ENCODE results near the gene CLTB. TPM values are rescaled to one million over a fixed set of nuclear protein-coding genes. Genes with fewer than 3 reads are reported as not detected.
A peak's percentile ranks its signal among the peaks of the same experiment; 100 is the strongest.

Gene CLTB
- total and polyA plus RNA-seq, 4 donors = 14.2 to 49.4 (median 38.6) TPM

- DNase-seq (ENCODE audit: low spot score) = no peak
- Histone ChIP-seq H3K9me3 (ENCODE audit: control insufficient read depth in 4 of 4, low read length in 3 of 4) (no peaks in the 10 kb centered on the region), H3K9ac (ENCODE audit: low read depth in 1 of 2, low read length in 2 of 2) (no peak overlapping the region), H3K36me3 (ENCODE audit: control insufficient read depth in 4 of 4, insufficient read depth in 3 of 4, low read depth in 1 of 4, low read length in 3 of 4) (peaks cover 3 to 29% (median 24%) of the 10 kb centered on the region in 4 donors), H3K4me1 (ENCODE audit: control insufficient read depth in 4 of 4, insufficient read depth in 4 of 4, low read length in 3 of 4) (peaks cover 9 to 45% (median 36%) of the 10 kb centered on the region in 4 donors), H3K27me3 (ENCODE audit: control insufficient read depth in 4 of 4, insufficient read depth in 4 of 4, low read length in 3 of 4) (no peaks in the 10 kb centered on the region), H3K4me3 (ENCODE audit: low read depth in 1 of 3, low read length in 3 of 3) (no peak overlapping the region), H3K27ac (ENCODE audit: low read depth in 1 of 2, low read length in 2 of 2) (no peak overlapping the region)
- WGBS = 90% methylated on average over 2 of the region's 2 CpGs
- no peak for TF ChIP-seq ATF3 (IDR thresholded peaks at IDR 0.05)
- TF ChIP-seq RAD21 (IDR thresholded peaks at IDR 0.05) = no peak
- TF ChIP-seq, protein P1, sequence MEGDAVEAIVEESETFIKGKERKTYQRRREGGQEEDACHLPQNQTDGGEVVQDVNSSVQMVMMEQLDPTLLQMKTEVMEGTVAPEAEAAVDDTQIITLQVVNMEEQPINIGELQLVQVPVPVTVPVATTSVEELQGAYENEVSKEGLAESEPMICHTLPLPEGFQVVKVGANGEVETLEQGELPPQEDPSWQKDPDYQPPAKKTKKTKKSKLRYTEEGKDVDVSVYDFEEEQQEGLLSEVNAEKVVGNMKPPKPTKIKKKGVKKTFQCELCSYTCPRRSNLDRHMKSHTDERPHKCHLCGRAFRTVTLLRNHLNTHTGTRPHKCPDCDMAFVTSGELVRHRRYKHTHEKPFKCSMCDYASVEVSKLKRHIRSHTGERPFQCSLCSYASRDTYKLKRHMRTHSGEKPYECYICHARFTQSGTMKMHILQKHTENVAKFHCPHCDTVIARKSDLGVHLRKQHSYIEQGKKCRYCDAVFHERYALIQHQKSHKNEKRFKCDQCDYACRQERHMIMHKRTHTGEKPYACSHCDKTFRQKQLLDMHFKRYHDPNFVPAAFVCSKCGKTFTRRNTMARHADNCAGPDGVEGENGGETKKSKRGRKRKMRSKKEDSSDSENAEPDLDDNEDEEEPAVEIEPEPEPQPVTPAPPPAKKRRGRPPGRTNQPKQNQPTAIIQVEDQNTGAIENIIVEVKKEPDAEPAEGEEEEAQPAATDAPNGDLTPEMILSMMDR (IDR thresholded peaks at IDR 0.05; ENCODE audit: low read depth, low read length, missing input control) = no peak
- TF ChIP-seq FOXA2 (IDR thresholded peaks at IDR 0.05) = no peak
- TF ChIP-seq, protein P2, sequence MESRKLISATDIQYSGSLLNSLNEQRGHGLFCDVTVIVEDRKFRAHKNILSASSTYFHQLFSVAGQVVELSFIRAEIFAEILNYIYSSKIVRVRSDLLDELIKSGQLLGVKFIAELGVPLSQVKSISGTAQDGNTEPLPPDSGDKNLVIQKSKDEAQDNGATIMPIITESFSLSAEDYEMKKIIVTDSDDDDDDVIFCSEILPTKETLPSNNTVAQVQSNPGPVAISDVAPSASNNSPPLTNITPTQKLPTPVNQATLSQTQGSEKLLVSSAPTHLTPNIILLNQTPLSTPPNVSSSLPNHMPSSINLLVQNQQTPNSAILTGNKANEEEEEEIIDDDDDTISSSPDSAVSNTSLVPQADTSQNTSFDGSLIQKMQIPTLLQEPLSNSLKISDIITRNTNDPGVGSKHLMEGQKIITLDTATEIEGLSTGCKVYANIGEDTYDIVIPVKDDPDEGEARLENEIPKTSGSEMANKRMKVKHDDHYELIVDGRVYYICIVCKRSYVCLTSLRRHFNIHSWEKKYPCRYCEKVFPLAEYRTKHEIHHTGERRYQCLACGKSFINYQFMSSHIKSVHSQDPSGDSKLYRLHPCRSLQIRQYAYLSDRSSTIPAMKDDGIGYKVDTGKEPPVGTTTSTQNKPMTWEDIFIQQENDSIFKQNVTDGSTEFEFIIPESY (IDR thresholded peaks at IDR 0.05) = no peak
- no peak for TF ChIP-seq SP1 (IDR thresholded peaks at IDR 0.05)
- TF ChIP-seq HNF4G (IDR thresholded peaks at IDR 0.05) = no peak
- no peak for TF ChIP-seq JUND (IDR thresholded peaks at IDR 0.05)
- TF ChIP-seq NR2F2 (IDR thresholded peaks at IDR 0.05) = no peak
- no peak for TF ChIP-seq RXRA (IDR thresholded peaks at IDR 0.05)
- TF ChIP-seq, protein P3, sequence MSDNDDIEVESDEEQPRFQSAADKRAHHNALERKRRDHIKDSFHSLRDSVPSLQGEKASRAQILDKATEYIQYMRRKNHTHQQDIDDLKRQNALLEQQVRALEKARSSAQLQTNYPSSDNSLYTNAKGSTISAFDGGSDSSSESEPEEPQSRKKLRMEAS (IDR thresholded peaks at IDR 0.05) = no peak
- TF ChIP-seq GABPA (IDR thresholded peaks at IDR 0.05 in 1 of 2, conservative IDR thresholded peaks at IDR 0.05 in 1 of 2) = no peak
- TF ChIP-seq YY1 (IDR thresholded peaks at IDR 0.05) = no peak
- no peak for TF ChIP-seq EGR1 (IDR thresholded peaks at IDR 0.05; ENCODE audit: low read depth in 2 of 2)
- TF ChIP-seq FOXA1 (IDR thresholded peaks at IDR 0.05) = no peak
- TF ChIP-seq REST (IDR thresholded peaks at IDR 0.05) = no peak
- TF ChIP-seq HNF4A (conservative IDR thresholded peaks at IDR 0.05) = no peak
- TF ChIP-seq TAF1 (conservative IDR thresholded peaks at IDR 0.05) = no peak
These were observed 73.4 kb downstream of the CLTB start for GRCh38 chr5:176342766-176343458.

Small RNAs within 50 kb of the gene (small RNA-seq; reads per million reads assigned to genes)
- not detected for gene AC010297.1
- 4.0 reads per million, percentile 92 among the genes with 10 or more reads in this experiment for gene MIR1271

Other genes starting within 250 kb of the CLTB start
- gene SIMC1, start 178.1 kb downstream of the CLTB start, total RNA-seq = 1 to 10 TPM; 2.5 to 8.9 TPM
- gene SIMC1, start 178.1 kb downstream of the CLTB start, polyA plus RNA-seq = 1 to 10 TPM; 4.4 to 8.0 TPM
- gene KIAA1191, start 54.8 kb downstream of the CLTB start, total RNA-seq = 10 to 100 TPM; 31.1 to 31.8 TPM
- gene KIAA1191, start 54.8 kb downstream of the CLTB start, polyA plus RNA-seq = 10 to 100 TPM; 25.7 to 37.2 TPM
- gene ARL10, start 51.1 kb downstream of the CLTB start, total RNA-seq = 1 to 10 TPM; 2.1 to 2.2 TPM
- under 1 TPM; 0.35 to 0.93 TPM for gene ARL10, start 51.1 kb downstream of the CLTB start, polyA plus RNA-seq
- gene NOP16, start 27.9 kb downstream of the CLTB start, total RNA-seq = 10 to 100 TPM in 1 of 2 donors, 1 to 10 TPM in 1; 6.1 to 11.1 TPM
- 10 to 100 TPM; 23.3 to 41.2 TPM for gene NOP16, start 27.9 kb downstream of the CLTB start, polyA plus RNA-seq
- 10 to 100 TPM; 18.4 to 42.6 TPM for gene HIGD2A, start 27.8 kb downstream of the CLTB start, total RNA-seq
- 100 to 1,000 TPM in 1 of 2 donors, 10 to 100 TPM in 1; 93.0 to 127 TPM for gene HIGD2A, start 27.8 kb downstream of the CLTB start, polyA plus RNA-seq
- 10 to 100 TPM; 20.1 to 28.3 TPM for gene FAF2, start 31.8 kb upstream of the CLTB start, total RNA-seq
- gene FAF2, start 31.8 kb upstream of the CLTB start, polyA plus RNA-seq = 10 to 100 TPM; 12.7 to 12.9 TPM
- gene RNF44, start 120.9 kb upstream of the CLTB start, total RNA-seq = 1 to 10 TPM; 3.9 to 5.5 TPM
- 1 to 10 TPM; 3.2 to 6.4 TPM for gene RNF44, start 120.9 kb upstream of the CLTB start, polyA plus RNA-seq
- 10 to 100 TPM; 11.4 to 21.8 TPM for gene CDHR2, start 132.8 kb upstream of the CLTB start, total RNA-seq
- 10 to 100 TPM in 1 of 2 donors, 1 to 10 TPM in 1; 8.8 to 23.8 TPM for gene CDHR2, start 132.8 kb upstream of the CLTB start, polyA plus RNA-seq
- gene GPRIN1, start 193.6 kb upstream of the CLTB start, total RNA-seq = under 1 TPM; 0.23 to 0.50 TPM
- gene GPRIN1, start 193.6 kb upstream of the CLTB start, polyA plus RNA-seq = under 1 TPM in 1 of 2 donors, not detected in 1; 0.30 TPM
- gene SNCB, start 214.0 kb upstream of the CLTB start, total RNA-seq = not detected
- not detected for gene SNCB, start 214.0 kb upstream of the CLTB start, polyA plus RNA-seq
- gene EIF4E1B, start 214.1 kb upstream of the CLTB start, total RNA-seq = not detected
- gene EIF4E1B, start 214.1 kb upstream of the CLTB start, polyA plus RNA-seq = not detected
- 10 to 100 TPM; 15.9 to 43.4 TPM for gene TSPAN17, start 230.9 kb upstream of the CLTB start, total RNA-seq
- gene TSPAN17, start 230.9 kb upstream of the CLTB start, polyA plus RNA-seq = 10 to 100 TPM in 1 of 2 donors, 1 to 10 TPM in 1; 5.7 to 16.4 TPM

Measured in liver (tissue), 10 donors.